Neural cell (in vitro differentiated cells): ENCODE results near the gene SLC22A3. TPM values are rescaled to one million over a fixed set of nuclear protein-coding genes. Genes with fewer than 3 reads are reported as not detected.

Experiments used
- H2AFZ ChIP-seq: fragments of 200-600, 300-800 bp; sonication (generic), shearing (Covaris generic); 2 replicates; pipeline ENCODE4 v1.6.0; 2014; ENCODE audit warnings: low read depth, mild to moderate bottlenecking, antibody characterized with exemption, low read length, moderate library complexity
- H3F3A ChIP-seq: fragments of 200-600 bp; shearing (Covaris generic); 2 replicates; pipeline ENCODE4 v1.6.1; 2016; ENCODE audit warnings: mild to moderate bottlenecking, moderate library complexity, mixed read lengths, antibody characterized with exemption, low read length; ENCODE audit not compliant: insufficient read depth, poor library complexity, severe bottlenecking
- H3K27ac ChIP-seq: fragments of 200-600, 300-800 bp; sonication (generic), shearing (Covaris generic); 2 replicates; pipeline ENCODE4 v1.5.1; 2014; ENCODE audit warnings: mild to moderate bottlenecking, low read length, moderate library complexity
- H3K27me3 ChIP-seq: fragments of 300-800, 200-600 bp; sonication (generic), shearing (Covaris generic); 2 replicates; pipeline ENCODE4 v1.6.0; 2014; ENCODE audit warnings: mild to moderate bottlenecking, low read depth, low read length, moderate library complexity; ENCODE audit not compliant: insufficient read depth
- H3K36me3 ChIP-seq: fragments of 300-800, 200-600 bp; sonication (generic), shearing (Covaris generic); 2 replicates; pipeline ENCODE4 v1.5.1; 2014; ENCODE audit warnings: mild to moderate bottlenecking, antibody characterized with exemption, low read length, moderate library complexity; ENCODE audit not compliant: insufficient read depth
- H3K4me2 ChIP-seq: fragments of 300-800, 200-600 bp; sonication (generic), shearing (Covaris generic); 2 replicates; pipeline ENCODE4 v1.6.0; 2014; ENCODE audit warnings: mild to moderate bottlenecking, low read length
- H3K4me3 ChIP-seq: fragments of 300-800, 200-600 bp; sonication (generic), shearing (Covaris generic); 2 replicates; pipeline ENCODE4 v1.5.1; 2014; ENCODE audit warnings: mild to moderate bottlenecking, low read length, moderate library complexity
- H3K79me2 ChIP-seq: fragments of 200-600 bp; shearing (Covaris generic); replicated peaks from 2 replicates; pipeline ENCODE4 v1.6.0; 2014; ENCODE audit warnings: mild to moderate bottlenecking, low read length, moderate library complexity; ENCODE audit not compliant: insufficient read depth
- H3K9ac ChIP-seq: fragments of 300-800, 200-600 bp; sonication (generic), shearing (Covaris generic); 2 replicates; pipeline ENCODE4 v1.6.1; 2016; ENCODE audit warnings: mild to moderate bottlenecking, low read length, mixed read lengths
- H3K9me2 ChIP-seq: fragments of 200-600 bp; shearing (Covaris generic); 2 replicates; pipeline ENCODE4 v1.6.1; 2016; ENCODE audit warnings: mild to moderate bottlenecking, low read length, mixed read lengths; ENCODE audit not compliant: insufficient read depth
- H3K9me3 ChIP-seq: fragments of 200-600, 300-800 bp; sonication (generic), shearing (Covaris generic); 2 replicates; pipeline ENCODE4 v1.6.1; 2016; ENCODE audit warnings: mild to moderate bottlenecking, mixed run types, low read length, moderate library complexity, mixed read lengths
- H4K20me1 ChIP-seq: fragments of 200-600 bp; shearing (Covaris generic); 2 replicates; pipeline ENCODE4 v1.6.1; 2016; ENCODE audit warnings: mild to moderate bottlenecking, mixed run types; ENCODE audit not compliant: insufficient read depth
- CTCF ChIP-seq: fragments of 450-650 bp; IDR thresholded peaks from 2 replicates; pipeline ENCODE4 v1.5.1; 2014; ENCODE audit warnings: antibody characterized with exemption, mild to moderate bottlenecking, moderate library complexity; ENCODE audit not compliant: poor library complexity, severe bottlenecking
- EP300 ChIP-seq: fragments of 450-650 bp; conservative IDR thresholded peaks from 2 replicates; pipeline ENCODE4 v1.6.1; 2014; ENCODE audit warnings: antibody characterized with exemption, mild to moderate bottlenecking, moderate library complexity; ENCODE audit not compliant: poor library complexity, severe bottlenecking
- EZH2 ChIP-seq: fragments of 200-600, 300-800 bp; shearing (Covaris generic), sonication (generic); IDR thresholded peaks from 2 replicates; pipeline ENCODE4 v1.6.1; 2014; ENCODE audit warnings: antibody characterized with exemption, low read length, borderline replicate concordance, mild to moderate bottlenecking; ENCODE audit not compliant: insufficient read depth, poor library complexity, severe bottlenecking
- MXI1 ChIP-seq: fragments of 450-650 bp; conservative IDR thresholded peaks from 2 replicates; pipeline ENCODE4 v1.6.1; 2014; ENCODE audit warnings: antibody characterized with exemption, mild to moderate bottlenecking; ENCODE audit not compliant: poor library complexity, severe bottlenecking
- POLR2AphosphoS5 ChIP-seq: IDR thresholded peaks from 2 replicates; pipeline ENCODE4 v1.6.1; 2012
- RAD21 ChIP-seq: fragments of 450-650 bp; conservative IDR thresholded peaks from 2 replicates; pipeline ENCODE4 v1.6.1; 2014; ENCODE audit warnings: antibody characterized with exemption, mild to moderate bottlenecking, moderate library complexity
- REST ChIP-seq: IDR thresholded peaks from 2 replicates; pipeline ENCODE4 v1.6.1; 2012; ENCODE audit warnings: borderline replicate concordance
- SMC3 ChIP-seq: fragments of 450-650 bp; conservative IDR thresholded peaks from 2 replicates; pipeline ENCODE4 v1.6.1; 2014; ENCODE audit warnings: antibody characterized with exemption, mild to moderate bottlenecking, moderate library complexity; ENCODE audit not compliant: poor library complexity
- TAF1 ChIP-seq: IDR thresholded peaks from 2 replicates; pipeline ENCODE4 v1.6.1; 2012; ENCODE audit warnings: low read depth
- polyA plus RNA-seq: library from polyadenylated mRNA; depleted of rRNA; stranded (reverse); fragments of >200 nt; gene quantifications from 2 replicates; pipeline ENCODE4 v1.2.3, GENCODE V29; 2014

SLC22A3 gene
- polyA plus RNA-seq, 1 donor from 2014 or later: not detected

- H3K4me2 ChIP-seq: no peak overlapping the region
- no peaks in the 10 kb centered on the region for H3K36me3 ChIP-seq
- TF ChIP-seq RAD21 (no peak), SMC3 (no peak), REST (no peak), CTCF (no peak), EP300 (no peak), MXI1 (no peak)
- H2AFZ ChIP-seq: no peak overlapping the region
- no peak overlapping the region for H3K4me3 ChIP-seq
- H3K9me2 ChIP-seq: no peaks in the 10 kb centered on the region
- no peak overlapping the region for H3K9ac ChIP-seq
- H4K20me1 ChIP-seq: no peaks in the 10 kb centered on the region
- no peaks in the 10 kb centered on the region for H3F3A ChIP-seq
- no peaks in the 10 kb centered on the region for H3K27me3 ChIP-seq
- H3K9me3 ChIP-seq: no peaks in the 10 kb centered on the region
- H3K79me2 ChIP-seq: no peaks in the 10 kb centered on the region
- no peak overlapping the region for H3K27ac ChIP-seq
These were observed 69.0 kb downstream of the SLC22A3 start for GRCh38 chr6:160417146-160417545.

DNA sequence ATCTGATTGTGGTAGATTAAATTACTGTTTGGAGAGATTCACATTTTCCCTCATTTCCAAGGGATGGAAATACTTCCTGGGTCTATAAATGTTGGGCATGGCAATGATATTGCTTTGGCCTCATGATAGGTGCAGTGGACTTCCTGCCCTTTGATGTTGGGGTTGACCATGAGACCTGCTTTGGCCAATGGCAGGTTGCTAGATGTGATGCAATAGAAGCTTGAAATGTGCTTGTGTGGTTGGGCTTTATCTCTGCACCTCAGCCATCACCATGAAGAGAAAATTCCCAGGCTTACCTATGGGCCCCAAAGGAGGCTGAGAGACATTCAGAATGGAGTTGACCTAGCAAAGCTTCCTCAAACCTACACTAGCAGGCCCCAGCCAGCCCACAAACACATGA lies 69.4 kb downstream of the SLC22A3 start:
- H3K4me2 ChIP-seq: no peak overlapping the region
- no peaks in the 10 kb centered on the region for H4K20me1 ChIP-seq
- no peak overlapping the region for H2AFZ ChIP-seq
- no peaks in the 10 kb centered on the region for H3K9me2 ChIP-seq
- H3K9me3 ChIP-seq: no peaks in the 10 kb centered on the region
- H3K79me2 ChIP-seq: no peaks in the 10 kb centered on the region
- no peak overlapping the region for H3K27ac ChIP-seq
- H3K27me3 ChIP-seq: no peaks in the 10 kb centered on the region
- H3F3A ChIP-seq: no peaks in the 10 kb centered on the region
- H3K9ac ChIP-seq: no peak overlapping the region
- no peak for TF ChIP-seq SMC3
- TF ChIP-seq TAF1: no peak
- TF ChIP-seq EP300: no peak
- TF ChIP-seq MXI1: no peak
- TF ChIP-seq RAD21: no peak
- no peak for TF ChIP-seq POLR2AphosphoS5
- no peak for TF ChIP-seq CTCF
- TF ChIP-seq REST: no peak
- TF ChIP-seq EZH2: no peak
- H3K36me3 ChIP-seq: no peaks in the 10 kb centered on the region
- H3K4me3 ChIP-seq: no peak overlapping the region
